ENCODE results near the gene SPINT3.
A peak's percentile ranks its signal among the peaks of the same experiment; 100 is the strongest.

The SPINT3 gene

GRCh38 chr20:45497971-45498494 lies 17.4 kb downstream of the SPINT3 start:
- no peak for DNase-seq (ENCODE audit: low spot score)
- ChIA-PET CTCF (interaction anchor here (0.6 to 1.0 kb wide), 4 partner anchors 12 to 450 kb away, joined by 3 to 4 read pairs (median 4); no protein-coding TSS in a partner anchor), POLR2A (ENCODE audit: low non-redundant PET) (no interaction called here)
- H3K27ac ChIP-seq, result no peak overlapping the region
- no peak for TF ChIP-seq CTCF (conservative IDR thresholded peaks at IDR 0.05; ENCODE audit: low read depth)

GRCh38 chr20:45496166-45496565 lies 19.3 kb downstream of the SPINT3 start:
- POLR2A ChIA-PET (ENCODE audit: low non-redundant PET), result no interaction called here
- TF ChIP-seq CTCF (conservative IDR thresholded peaks at IDR 0.05; ENCODE audit: low read depth), result no peak
- H3K27ac ChIP-seq, result no peak overlapping the region
- CTCF ChIA-PET, result no interaction called here
- DNase-seq (ENCODE audit: low spot score), result no peak

GRCh38 chr20:45495501-45495941 lies 19.9 kb downstream of the SPINT3 start:
- ChIA-PET POLR2A (ENCODE audit: low non-redundant PET) (no interaction called here), CTCF (interaction anchor here (0.5 kb wide), 1 partner anchor 133 kb away, joined by 3 read pairs; no protein-coding TSS in a partner anchor)
- no peak for DNase-seq (ENCODE audit: low spot score)
- TF ChIP-seq CTCF (conservative IDR thresholded peaks at IDR 0.05; ENCODE audit: low read depth), result no peak
- no peak overlapping the region for H3K27ac ChIP-seq

GRCh38 chr20:45489083-45489531 lies 26.3 kb downstream of the SPINT3 start:
- POLR2A ChIA-PET (ENCODE audit: low non-redundant PET), result no interaction called here
- TF ChIP-seq CTCF (conservative IDR thresholded peaks at IDR 0.05; ENCODE audit: low read depth), result no peak
- DNase-seq (ENCODE audit: low spot score), result peak; percentile 56
- CTCF ChIA-PET, result no interaction called here
- H3K27ac ChIP-seq, result no peak overlapping the region

GRCh38 chr20:45487231-45487635 lies 28.2 kb downstream of the SPINT3 start:
- POLR2A ChIA-PET (ENCODE audit: low non-redundant PET), result no interaction called here
- CTCF ChIA-PET, result no interaction called here
- H3K27ac ChIP-seq, result no peak overlapping the region
- DNase-seq (ENCODE audit: low spot score), result no peak
- TF ChIP-seq CTCF (conservative IDR thresholded peaks at IDR 0.05; ENCODE audit: low read depth), result no peak

- ChIA-PET POLR2A (ENCODE audit: low non-redundant PET) (no interaction called here), CTCF (interaction anchor here (0.7 to 1.4 kb wide), 4 partner anchors 13 to 123 kb away, joined by 3 to 7 read pairs (median 4); partner anchors contain the start of genes SYS1 and WFDC2)
- DNase-seq (ENCODE audit: low spot score), result no peak
- TF ChIP-seq CTCF (conservative IDR thresholded peaks at IDR 0.05; ENCODE audit: low read depth), result no peak
- H3K27ac ChIP-seq, result no peak overlapping the region
These were observed 30.0 kb downstream of the SPINT3 start for GRCh38 chr20:45485388-45485787.
